HG03565 (cell line): ENCODE data around the gene TMEM235.

Experiments used
- ATAC-seq: cut with Tn5 transposase; IDR thresholded peaks from one replicate; pipeline ENCODE4 v1.9.1; 2021; ENCODE audit warnings: mild to moderate bottlenecking, moderate library complexity; ENCODE audit not compliant: unreplicated experiment

The TMEM235 gene

GRCh38 chr17:78268951-78269905 lies 37.8 kb downstream of the TMEM235 start:
- no peak for ATAC-seq

- ATAC-seq = no peak
Observed at GRCh38 chr17:78269955-78270381, 38.5 kb downstream of the TMEM235 start.

- no peak for ATAC-seq
Observed at GRCh38 chr17:78271419-78272170, 40.2 kb downstream of the TMEM235 start.

GRCh38 chr17:78272181-78272913 lies 40.9 kb downstream of the TMEM235 start:
- no peak for ATAC-seq

GRCh38 chr17:78272914-78273258 lies 41.5 kb downstream of the TMEM235 start:
- no peak for ATAC-seq

- ATAC-seq = no peak
Observed at GRCh38 chr17:78273813-78274212, 42.4 kb downstream of the TMEM235 start.

- no peak for ATAC-seq
Observed at GRCh38 chr17:78275355-78275754, 43.9 kb downstream of the TMEM235 start.

GRCh38 chr17:78276098-78276887 lies 44.9 kb downstream of the TMEM235 start:
- ATAC-seq = no peak

- no peak for ATAC-seq
Observed at GRCh38 chr17:78278139-78278741, 46.8 kb downstream of the TMEM235 start.

GRCh38 chr17:78279360-78279990 lies 48.0 kb downstream of the TMEM235 start:
- no peak for ATAC-seq

- ATAC-seq = no peak
Observed at GRCh38 chr17:78281249-78281845, 49.9 kb downstream of the TMEM235 start.

GRCh38 chr17:78284146-78284545 lies 52.7 kb downstream of the TMEM235 start:
- no peak for ATAC-seq

- ATAC-seq = no peak
Observed at GRCh38 chr17:78289004-78289403, 57.6 kb downstream of the TMEM235 start.

GRCh38 chr17:78289802-78290363 lies 58.5 kb downstream of the TMEM235 start:
- ATAC-seq = no peak
